Lung (tissue), 12 donors: ENCODE data around the gene PPM1F. TPM values are rescaled to one million over a fixed set of nuclear protein-coding genes. Genes with fewer than 3 reads are reported as not detected.

Source experiments
- ATAC-seq: fragments of 200-7000 bp; cut with Tn5 transposase; one replicate; pipeline ENCODE4 v1.9.1; 2020; ENCODE audit warnings: moderate number of reproducible peaks; ENCODE audit not compliant: insufficient read depth, low FRiP score
- DNase-seq, 3 donors: peaks; one replicate each; pipeline ENCODE4 v3.0.0-alpha.2; 2013 to 2017
- H3K27ac ChIP-seq, 2 donors: one replicate each; pipeline ENCODE4 v1.5.1; 2013; ENCODE audit warnings: mild to moderate bottlenecking in 2 of 2, moderate library complexity in 2 of 2, control low read depth in 1 of 2, inconsistent platforms in 1 of 2, low read depth in 1 of 2, low read length in 1 of 2
- H3K27me3 ChIP-seq, 3 donors: one replicate each; pipeline ENCODE4 v1.5.1; 2013; ENCODE audit warnings: low read length in 2 of 3; ENCODE audit not compliant: control insufficient read depth in 3 of 3, insufficient read depth in 3 of 3
- H3K36me3 ChIP-seq, 4 donors: one replicate each; pipeline ENCODE4 v1.5.1; 2013; ENCODE audit warnings: low read length in 4 of 4, mild to moderate bottlenecking in 1 of 4, moderate library complexity in 1 of 4; ENCODE audit not compliant: control insufficient read depth in 4 of 4, insufficient read depth in 4 of 4
- H3K4me1 ChIP-seq, 5 donors: one replicate each; pipeline ENCODE4 v1.5.1; 2013; ENCODE audit warnings: low read length in 5 of 5, mild to moderate bottlenecking in 2 of 5, moderate library complexity in 1 of 5; ENCODE audit not compliant: control insufficient read depth in 5 of 5, insufficient read depth in 5 of 5
- H3K4me3 ChIP-seq: one replicate; pipeline ENCODE4 v1.5.1; 2013; ENCODE audit warnings: mild to moderate bottlenecking, control low read depth, moderate library complexity
- H3K9ac ChIP-seq, 2 donors: one replicate each; pipeline ENCODE4 v1.5.1; 2013; ENCODE audit warnings: low read length in 2 of 2, control low read depth in 1 of 2; ENCODE audit not compliant: insufficient read depth in 1 of 2
- H3K9me3 ChIP-seq, 4 donors: one replicate each; pipeline ENCODE4 v1.5.1; 2013; ENCODE audit warnings: low read length in 3 of 4, mild to moderate bottlenecking in 1 of 4, moderate library complexity in 1 of 4; ENCODE audit not compliant: control insufficient read depth in 4 of 4, insufficient read depth in 3 of 4
- WGBS, 2 donors: extraction: QIAGEN DNeasy Blood & Tissue Kit; methylation state at CpG; one replicate each; pipeline ENCODE4 v1.1.7; 2013; 5-methylcytosine and 5-hydroxymethylcytosine counted together
- polyA plus RNA-seq, 2 donors: library from polyadenylated mRNA; stranded (reverse); fragments of 200-250 nt; gene quantifications; one replicate each; pipeline ENCODE4 v1.2.1, GENCODE V29; 2013
- total RNA-seq, 2 donors: library from RNA; depleted of rRNA in 1 of 2; stranded (reverse); fragments of >200 nt in 1 of 2; gene quantifications; one replicate each; pipeline ENCODE4 v1.2.1, GENCODE V29; 2014 to 2021
- TF ChIP-seq, protein P1 (sequence below): IDR thresholded peaks from 2 replicates; pipeline ENCODE4 v1.5.1; 2012; ENCODE audit warnings: mild to moderate bottlenecking; ENCODE audit errors: control extremely low read depth, extremely low read depth
- donor health status: control.
- donor health status: control.
- donor health status: Bipolar disorder and iron deficiency.
- donor health status: healthy.
- donor health status: DM: yes; HTN: yes; CAD: no.

PPM1F gene
- total and polyA plus RNA-seq, 4 donors, result 25.8 to 62.4 (median 32.6) TPM

DNA sequence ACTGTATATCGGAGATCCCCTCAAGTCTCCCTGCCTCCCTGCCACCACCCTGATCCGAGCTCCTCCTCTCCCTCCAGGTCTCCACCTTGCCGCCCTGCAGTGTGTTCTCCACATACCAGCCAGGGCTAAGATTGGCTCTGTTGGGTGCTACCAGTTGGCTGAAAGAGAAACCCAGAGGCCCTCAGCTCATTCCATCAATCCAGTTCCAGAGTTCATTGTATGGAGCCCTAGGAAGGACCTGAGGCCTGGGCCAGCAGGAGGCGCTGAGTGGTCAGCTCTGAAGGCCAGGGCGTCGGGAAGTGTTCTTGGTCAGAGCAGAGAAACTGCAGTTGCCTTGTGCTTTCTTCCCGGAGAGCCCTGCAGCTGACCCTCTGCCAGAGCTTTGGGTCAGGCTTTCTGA, 32.1 kb upstream of the PPM1F start:
- no peak overlapping the region for H3K4me3 ChIP-seq
- TF ChIP-seq, protein P1, sequence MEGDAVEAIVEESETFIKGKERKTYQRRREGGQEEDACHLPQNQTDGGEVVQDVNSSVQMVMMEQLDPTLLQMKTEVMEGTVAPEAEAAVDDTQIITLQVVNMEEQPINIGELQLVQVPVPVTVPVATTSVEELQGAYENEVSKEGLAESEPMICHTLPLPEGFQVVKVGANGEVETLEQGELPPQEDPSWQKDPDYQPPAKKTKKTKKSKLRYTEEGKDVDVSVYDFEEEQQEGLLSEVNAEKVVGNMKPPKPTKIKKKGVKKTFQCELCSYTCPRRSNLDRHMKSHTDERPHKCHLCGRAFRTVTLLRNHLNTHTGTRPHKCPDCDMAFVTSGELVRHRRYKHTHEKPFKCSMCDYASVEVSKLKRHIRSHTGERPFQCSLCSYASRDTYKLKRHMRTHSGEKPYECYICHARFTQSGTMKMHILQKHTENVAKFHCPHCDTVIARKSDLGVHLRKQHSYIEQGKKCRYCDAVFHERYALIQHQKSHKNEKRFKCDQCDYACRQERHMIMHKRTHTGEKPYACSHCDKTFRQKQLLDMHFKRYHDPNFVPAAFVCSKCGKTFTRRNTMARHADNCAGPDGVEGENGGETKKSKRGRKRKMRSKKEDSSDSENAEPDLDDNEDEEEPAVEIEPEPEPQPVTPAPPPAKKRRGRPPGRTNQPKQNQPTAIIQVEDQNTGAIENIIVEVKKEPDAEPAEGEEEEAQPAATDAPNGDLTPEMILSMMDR, result no peak
- peak in 1 of 3 donors; percentile 3 for DNase-seq
- WGBS, 2 donors, result 53 to 65% methylated on average over 7 of the region's 7 CpGs
- no peaks in the 10 kb centered on the region for H3K27me3 ChIP-seq
- no peak for ATAC-seq
- H3K9me3 ChIP-seq, result no peaks in the 10 kb centered on the region
- H3K36me3 ChIP-seq, result no peaks in the 10 kb centered on the region
- H3K4me1 ChIP-seq, result peaks cover 0 to 6% (median 3%) of the 10 kb centered on the region in 5 donors
- no peak overlapping the region for H3K27ac ChIP-seq
- H3K9ac ChIP-seq, result no peak overlapping the region

DNA sequence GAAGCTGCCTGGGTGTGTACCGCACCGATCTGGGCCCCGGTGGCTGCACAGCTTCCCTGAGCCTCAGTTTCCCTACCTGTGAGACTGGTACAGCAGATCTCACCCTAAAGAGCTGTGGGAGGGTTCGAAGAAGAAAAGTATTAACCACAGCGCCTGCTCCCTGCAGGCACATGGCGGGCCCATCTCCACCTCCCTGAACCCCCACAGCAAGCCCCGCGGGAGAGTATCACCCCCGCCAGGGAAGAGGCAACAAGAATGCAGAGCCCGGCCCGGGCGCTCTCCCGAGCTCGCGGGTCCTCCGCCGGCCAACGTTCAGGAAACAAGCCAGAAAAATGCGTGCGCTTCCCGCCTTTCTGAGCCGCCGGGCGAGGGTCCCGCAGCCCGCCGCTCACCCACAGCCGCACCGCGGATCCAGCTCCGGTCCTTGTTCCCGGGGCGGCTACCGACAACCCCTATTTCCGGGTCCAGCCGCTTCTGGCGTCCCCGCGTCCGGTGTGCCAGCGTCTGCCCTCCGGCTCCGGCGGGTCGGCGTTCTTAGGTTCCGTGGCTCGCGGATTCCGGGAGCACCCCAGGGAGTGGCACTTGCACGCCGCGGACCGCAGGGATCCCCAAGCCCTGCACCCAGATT, 29.8 kb upstream of the PPM1F start, which contains the start of gene TOP3B:
TOP3B (minus strand) TSS at position 450 of the 628 bp plus-strand sequence. CDS start 7,078 bp downstream, outside the sequence.
- H3K4me1 ChIP-seq, result peaks cover 0 to 6% (median 3%) of the 10 kb centered on the region in 5 donors
- H3K9ac ChIP-seq, result peak within 1 kb of the TSS; percentile 26 to 93
- H3K27me3 ChIP-seq, result no peaks in the 10 kb centered on the region
- TF ChIP-seq, protein P1, result peak; percentile 14
- H3K27ac ChIP-seq, result peak within 1 kb of the TSS; percentile 57 to 81
- DNase-seq (peak; percentile 80 to 85 (median 80)), ATAC-seq (peak; percentile 87)
- H3K9me3 ChIP-seq, result no peaks in the 10 kb centered on the region
- H3K36me3 ChIP-seq, result peaks cover 0 to 8% (median 0%) of the 10 kb centered on the region in 4 donors
- WGBS, 2 donors, result 0 to 1% methylated on average over 52 to 54 of the region's 54 CpGs
- H3K4me3 ChIP-seq, result peak within 1 kb of the TSS; percentile 76

DNA sequence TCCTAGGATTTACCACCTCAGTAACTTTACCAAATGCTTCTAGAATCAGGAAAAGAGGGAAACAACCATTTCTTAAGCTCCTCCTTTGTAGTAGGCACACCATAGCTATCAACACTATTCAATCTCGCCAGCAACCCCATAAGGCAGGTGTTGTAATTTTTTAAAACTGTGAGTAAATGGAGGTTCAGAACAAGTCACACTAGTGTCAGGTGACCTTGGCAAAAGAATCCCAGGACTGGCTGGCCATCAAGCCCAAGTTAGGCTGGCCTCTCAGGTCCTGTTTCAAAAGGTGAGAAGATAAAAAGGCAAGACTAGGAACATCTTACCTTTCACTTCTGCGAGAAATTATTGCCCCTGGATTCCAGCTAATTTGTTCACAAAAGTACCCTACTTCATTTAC, 29.2 kb upstream of the PPM1F start:
- H3K9me3 ChIP-seq, result no peaks in the 10 kb centered on the region
- TF ChIP-seq, protein P1, result no peak
- peaks cover 0 to 8% (median 0%) of the 10 kb centered on the region in 4 donors for H3K36me3 ChIP-seq
- peak overlapping the region in 1 of 2 donors; percentile 81 for H3K27ac ChIP-seq
- DNase-seq (no peak), ATAC-seq (no peak)
- peak overlapping the region; percentile 26 to 93 for H3K9ac ChIP-seq
- H3K27me3 ChIP-seq, result no peaks in the 10 kb centered on the region
- 24 to 40% methylated on average over 2 of the region's 2 CpGs for WGBS, 2 donors
- H3K4me3 ChIP-seq, result peak overlapping the region; percentile 76
- H3K4me1 ChIP-seq, result peaks cover 0 to 6% (median 3%) of the 10 kb centered on the region in 5 donors
